HG03469 (cell line): Measurements from ENCODE around the gene TGFBI.

Source experiments
- ATAC-seq: cut with Tn5 transposase; IDR thresholded peaks from one replicate; pipeline ENCODE4 v1.9.1; 2021; ENCODE audit warnings: mild to moderate bottlenecking, moderate library complexity, moderate number of reproducible peaks; ENCODE audit not compliant: unreplicated experiment

The TGFBI gene

GRCh38 chr5:136084698-136085097 is 55.9 kb downstream of the TGFBI start:
- ATAC-seq: no peak

DNA sequence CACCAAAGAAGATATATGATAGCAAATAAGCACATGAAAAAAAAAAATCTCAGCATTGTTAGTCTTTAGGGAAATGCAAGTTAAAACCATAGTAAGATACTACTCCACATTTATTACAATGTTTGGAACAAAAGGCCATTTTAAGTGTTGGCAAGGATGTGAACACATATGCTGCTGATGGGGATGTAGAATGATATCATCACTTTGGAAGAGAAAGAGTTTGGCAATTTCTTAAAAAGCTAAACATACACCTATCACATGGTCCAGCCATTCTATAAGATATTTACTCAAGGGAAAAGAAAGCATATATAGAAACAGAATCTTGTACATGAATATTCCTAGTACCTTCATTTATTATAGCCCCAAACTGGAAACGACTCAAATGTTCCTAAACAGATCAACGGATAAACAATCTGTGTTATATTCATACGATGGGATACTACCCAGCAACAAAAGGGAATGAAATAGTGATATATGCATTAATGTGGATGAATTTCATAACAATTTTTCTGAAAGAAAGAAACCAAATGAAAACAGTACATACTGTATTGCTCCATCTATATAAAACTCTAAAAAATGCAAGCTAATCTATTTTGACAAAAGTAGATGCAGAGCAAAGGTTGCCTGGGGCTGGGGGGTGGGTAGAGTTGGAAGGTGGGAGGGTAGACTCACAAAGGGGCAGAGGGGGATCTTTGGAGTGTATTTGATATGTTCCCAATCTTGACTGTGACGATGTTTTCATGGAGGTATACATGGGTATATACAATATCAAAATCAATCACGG is 58.2 kb downstream of the TGFBI start:
- no peak for ATAC-seq

- no peak for ATAC-seq
Observed at GRCh38 chr5:136087961-136088871, 59.4 kb downstream of the TGFBI start.

DNA sequence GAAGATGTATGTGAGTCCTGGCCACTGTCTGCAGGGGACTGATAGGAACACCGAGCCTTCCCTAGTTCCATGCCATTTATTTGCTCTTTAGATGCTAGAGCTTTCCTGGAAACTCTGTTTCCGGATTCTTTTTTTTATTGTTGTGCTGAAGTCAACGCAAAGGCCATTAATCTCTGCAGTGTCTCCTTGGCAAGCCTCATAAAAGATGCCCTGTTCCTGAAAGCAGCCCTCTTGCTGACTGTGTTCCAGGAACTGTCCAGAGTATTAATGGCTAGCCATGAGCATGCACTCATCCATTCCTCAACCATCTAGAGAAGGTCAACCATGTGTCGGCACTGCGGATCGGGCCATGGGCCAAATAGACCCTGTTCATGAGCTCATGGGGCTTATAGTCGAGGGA is 61.0 kb downstream of the TGFBI start:
- ATAC-seq: no peak

- ATAC-seq: no peak
Observed at GRCh38 chr5:136090319-136090718, 61.5 kb downstream of the TGFBI start.

GRCh38 chr5:136094189-136094912 is 65.6 kb downstream of the TGFBI start:
- ATAC-seq: no peak

DNA sequence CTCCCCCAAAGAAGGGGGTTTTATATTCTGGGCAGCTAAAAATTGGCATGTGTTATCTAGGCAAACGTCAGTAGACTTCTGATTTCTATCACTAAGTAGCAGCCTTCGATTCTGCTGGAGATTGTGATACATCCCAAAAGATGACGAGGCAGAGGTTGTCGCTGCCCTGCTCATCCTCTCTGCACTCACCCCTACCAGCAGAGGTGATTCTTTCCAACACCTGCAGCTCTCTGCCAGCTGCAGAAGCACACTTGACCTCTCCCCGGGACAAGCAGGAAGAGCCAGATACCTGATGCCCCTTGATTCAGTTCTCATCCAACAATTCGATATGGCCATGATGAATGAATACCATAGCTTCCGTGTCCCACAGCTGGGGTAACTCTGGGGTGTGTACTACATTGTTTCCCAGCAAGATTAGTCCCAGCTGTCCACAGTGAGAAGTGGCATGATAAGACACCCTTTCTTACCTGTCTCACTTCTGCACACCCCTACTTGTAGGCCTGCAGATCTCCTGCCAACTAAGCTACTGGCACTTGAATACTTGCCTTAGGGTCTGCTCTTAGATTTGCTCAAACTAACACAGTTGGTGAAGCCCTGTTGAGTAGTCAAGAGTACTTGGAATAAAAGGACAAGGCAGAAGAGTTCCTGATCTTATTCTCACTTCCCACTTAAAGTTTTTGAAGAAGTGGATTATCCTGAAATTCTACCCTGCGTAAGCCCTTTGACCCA is 66.3 kb downstream of the TGFBI start:
- ATAC-seq: no peak

DNA sequence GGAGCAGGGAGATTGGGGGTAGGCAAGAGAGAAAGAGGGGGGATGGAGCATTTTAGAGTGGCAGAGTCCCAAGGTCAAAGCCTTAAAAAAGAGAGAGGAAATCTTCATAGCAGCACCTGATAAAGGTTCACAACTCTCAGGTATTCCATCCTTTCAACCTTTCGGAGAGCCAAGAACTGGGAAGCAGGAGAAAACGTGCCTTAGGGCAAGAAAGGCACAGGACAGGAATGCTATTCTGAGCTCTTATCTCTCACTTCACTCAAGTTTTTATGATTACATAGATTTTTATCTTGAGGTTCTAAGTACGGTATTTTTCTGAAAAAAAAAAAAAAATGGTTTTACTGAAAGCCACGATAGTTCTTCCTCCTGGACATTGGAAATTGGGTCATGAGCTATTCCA is 69.4 kb downstream of the TGFBI start:
- no peak for ATAC-seq

DNA sequence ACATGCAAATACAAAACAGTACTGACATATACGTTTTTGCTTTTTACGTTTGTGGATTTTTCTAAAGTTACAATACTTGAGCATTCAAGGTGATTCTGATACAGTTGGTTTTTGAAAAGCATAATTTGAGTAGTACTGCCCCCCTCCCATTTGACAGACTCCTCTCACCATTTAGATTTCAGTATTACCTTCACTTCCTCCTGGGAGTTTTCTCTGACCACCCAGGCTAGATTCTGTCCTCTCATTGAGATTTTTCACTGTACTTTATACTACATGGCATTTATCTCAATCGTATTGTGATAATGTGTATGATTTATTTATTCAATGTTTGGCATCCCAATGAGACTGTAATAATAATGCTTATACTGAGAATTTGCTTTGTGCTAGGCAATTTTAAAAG is 71.1 kb downstream of the TGFBI start:
- no peak for ATAC-seq

DNA sequence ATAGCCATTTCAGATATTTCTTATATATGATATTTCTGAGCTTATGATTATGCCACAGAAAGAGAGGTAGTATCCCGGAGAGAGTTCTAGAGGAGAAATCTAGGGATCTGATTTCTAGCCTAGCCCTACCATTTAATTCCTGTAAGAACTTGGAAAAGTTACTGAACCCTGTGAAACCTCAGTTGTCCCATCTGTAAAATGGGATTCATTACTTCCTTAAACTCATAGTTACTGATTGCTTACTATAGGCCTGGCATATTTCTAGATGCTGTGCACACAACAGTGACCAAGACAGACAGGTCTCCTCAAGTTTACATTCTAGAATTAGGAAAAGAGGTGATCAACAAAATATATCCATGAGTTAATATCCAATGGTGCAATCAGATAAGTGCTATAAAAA is 73.1 kb downstream of the TGFBI start:
- ATAC-seq: no peak

DNA sequence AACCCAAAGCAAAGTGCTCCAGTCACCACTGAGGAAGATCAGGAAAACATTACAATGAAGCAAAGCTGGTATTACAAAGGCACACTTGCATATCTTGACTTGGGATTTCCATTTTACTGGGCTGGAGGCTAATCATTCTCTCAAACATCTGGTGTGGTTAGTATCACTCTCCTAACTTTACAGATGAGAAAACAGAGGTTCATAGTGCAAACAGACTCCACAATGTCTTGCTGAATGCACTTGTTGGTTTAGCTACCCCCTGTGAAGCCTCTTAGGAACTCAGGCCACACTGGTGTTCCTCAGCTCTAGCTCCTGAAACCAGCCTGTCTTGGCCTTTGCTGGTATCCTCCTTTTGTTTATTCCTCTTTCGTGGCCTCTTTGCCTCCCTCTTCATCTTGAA is 74.3 kb downstream of the TGFBI start:
- ATAC-seq: no peak

GRCh38 chr5:136104306-136104965 is 75.6 kb downstream of the TGFBI start:
- ATAC-seq: no peak

- ATAC-seq: no peak
Observed at GRCh38 chr5:136106351-136107031, 77.7 kb downstream of the TGFBI start.

DNA sequence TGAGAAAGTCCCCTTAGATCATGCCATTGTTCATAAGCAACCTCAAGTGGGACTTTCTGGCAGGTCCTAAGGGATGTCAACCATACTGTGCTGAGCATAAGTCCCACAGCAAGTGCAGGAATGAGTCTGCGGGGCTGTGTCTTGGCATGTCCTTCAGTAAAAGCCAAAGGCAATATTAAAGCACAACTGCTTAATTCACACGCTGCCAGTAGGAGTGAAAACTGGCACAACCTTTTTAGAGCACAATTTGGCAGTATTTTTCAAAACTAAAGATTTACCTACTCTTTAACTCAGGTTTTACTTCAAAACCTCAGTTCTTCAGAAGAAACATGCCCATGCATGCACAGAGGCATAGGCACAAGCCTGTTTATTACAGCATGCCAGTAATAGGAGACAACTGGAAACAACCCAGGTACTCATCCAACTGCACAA is 79.4 kb downstream of the TGFBI start:
- no peak for ATAC-seq

DNA sequence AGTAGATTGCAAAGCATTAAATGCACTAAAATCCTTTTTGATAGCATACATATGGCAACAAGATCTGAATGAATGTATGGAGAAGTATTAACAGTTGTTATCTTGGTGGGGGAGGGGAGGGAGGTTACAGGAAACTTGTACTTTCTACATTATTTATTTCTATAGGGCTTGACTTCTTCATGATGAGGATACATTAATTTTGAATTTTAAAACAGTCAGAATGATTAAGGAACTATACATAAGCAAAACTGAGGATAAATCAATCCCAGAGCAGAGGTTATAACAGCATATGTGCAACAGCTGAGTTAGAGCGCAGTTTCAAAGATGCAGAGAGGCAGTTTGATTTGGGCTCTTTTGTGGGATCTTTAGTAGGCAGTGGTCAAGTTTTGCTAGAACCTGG is 80.0 kb downstream of the TGFBI start:
- no peak for ATAC-seq

GRCh38 chr5:136109453-136110135 is 80.8 kb downstream of the TGFBI start:
- ATAC-seq: no peak
